Left lung (tissue), 10 donors: ENCODE data around the gene CXCL6. TPM values are rescaled to one million over a fixed set of nuclear protein-coding genes. Genes with fewer than 3 reads are reported as not detected.

Experiments used
- ATAC-seq: fragments of 200-7000 bp; cut with Tn5 transposase; one replicate; pipeline ENCODE4 v1.9.1; 2020; ENCODE audit warnings: moderate library complexity
- DNase-seq, 4 donors: peaks; one replicate each; pipeline ENCODE4 v3.0.0-alpha.2; 2013 to 2020
- H3K27ac ChIP-seq, 2 donors: fragments of 200-600 bp; sonication (generic) in 1 of 2; one replicate each; pipeline versions ENCODE4 v1.5.0 to v1.8.0; 2020 to 2021
- H3K27me3 ChIP-seq, 2 donors: fragments of 200-600 bp; sonication (generic) in 1 of 2; one replicate each; pipeline versions ENCODE4 v1.5.0 to v1.8.0; 2020 to 2021
- H3K36me3 ChIP-seq, 2 donors: fragments of 200-600 bp; sonication (generic) in 1 of 2; one replicate each; pipeline versions ENCODE4 v1.5.0 to v1.8.0; 2020 to 2021
- H3K4me1 ChIP-seq, 2 donors: fragments of 200-600 bp; one replicate each; pipeline ENCODE4 v1.8.0; 2021
- H3K4me3 ChIP-seq, 2 donors: fragments of 200-600 bp; sonication (generic) in 1 of 2; one replicate each; pipeline versions ENCODE4 v1.5.0 to v1.8.0; 2020 to 2021; ENCODE audit warnings: mild to moderate bottlenecking in 1 of 2
- H3K9me3 ChIP-seq, 2 donors: fragments of 200-600 bp; sonication (generic) in 1 of 2; one replicate each; pipeline versions ENCODE4 v1.5.0 to v1.8.0; 2020 to 2021
- intact Hi-C, 2 donors: fragments of 100-400 bp; cut with DNase I; formaldehyde crosslinking; loops; one replicate each; pipeline versions ENCODE4 v1.11.2 to v1.14.2; 2022
- polyA plus RNA-seq, 6 donors: library from polyadenylated mRNA; unstranded; fragments of 120-200 nt; gene quantifications; one replicate each; pipeline ENCODE4 v1.2.1, GENCODE V29; 2013; ENCODE audit not compliant: insufficient read length in 6 of 6
- total RNA-seq, 2 donors: library from RNA; stranded (reverse); fragmentation: NEBNext Ultra II Directional; extraction: Animal tissue kit (Norgen Biotek cat#: 25700); gene quantifications; one replicate each; pipeline ENCODE4 v1.2.1, GENCODE V29; 2021
- TF ChIP-seq, protein P1 (sequence below), 2 donors: fragments of 200-600 bp; sonication (generic) in 1 of 2; IDR thresholded peaks; one replicate each; pipeline versions ENCODE4 v1.5.0 to v1.8.0; 2021; ENCODE audit warnings: antibody characterized with exemption in 2 of 2
- donor health status: DM: no; HTN: yes; CAD: no.
- donor health status: DM: no; HTN: no; CAD: no.

Gene CXCL6
- total and polyA plus RNA-seq, 8 donors, result 0.15 to 4.8 (median 0.26) TPM; not detected in 5

DNA sequence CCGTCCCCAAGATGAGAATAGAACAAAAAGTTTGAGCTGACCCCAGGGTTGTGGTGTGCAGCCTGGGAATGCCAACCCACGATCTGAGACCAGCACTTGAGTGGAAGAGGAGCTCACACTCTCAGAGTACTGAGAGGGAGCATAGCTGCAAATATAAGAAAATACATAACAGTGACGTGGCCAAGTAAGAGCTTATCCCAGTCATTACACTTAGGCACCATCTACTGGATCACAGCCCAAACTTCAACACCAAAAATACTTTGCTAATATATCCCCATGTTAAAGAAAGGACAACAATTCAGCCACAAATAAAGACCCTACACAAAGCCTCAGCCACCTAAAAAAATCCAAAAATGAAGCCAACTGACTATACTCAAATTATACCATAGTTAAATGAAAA, 33.3 kb upstream of the CXCL6 start:
- ATAC-seq, result no peak
- Histone ChIP-seq H3K27ac (no peak overlapping the region), H3K4me1 (no peaks in the 10 kb centered on the region), H3K27me3 (no peaks in the 10 kb centered on the region), H3K9me3 (peaks cover 3 to 11% of the 10 kb centered on the region in 2 donors), H3K4me3 (no peak overlapping the region), H3K36me3 (no peaks in the 10 kb centered on the region)
- TF ChIP-seq, protein P1, sequence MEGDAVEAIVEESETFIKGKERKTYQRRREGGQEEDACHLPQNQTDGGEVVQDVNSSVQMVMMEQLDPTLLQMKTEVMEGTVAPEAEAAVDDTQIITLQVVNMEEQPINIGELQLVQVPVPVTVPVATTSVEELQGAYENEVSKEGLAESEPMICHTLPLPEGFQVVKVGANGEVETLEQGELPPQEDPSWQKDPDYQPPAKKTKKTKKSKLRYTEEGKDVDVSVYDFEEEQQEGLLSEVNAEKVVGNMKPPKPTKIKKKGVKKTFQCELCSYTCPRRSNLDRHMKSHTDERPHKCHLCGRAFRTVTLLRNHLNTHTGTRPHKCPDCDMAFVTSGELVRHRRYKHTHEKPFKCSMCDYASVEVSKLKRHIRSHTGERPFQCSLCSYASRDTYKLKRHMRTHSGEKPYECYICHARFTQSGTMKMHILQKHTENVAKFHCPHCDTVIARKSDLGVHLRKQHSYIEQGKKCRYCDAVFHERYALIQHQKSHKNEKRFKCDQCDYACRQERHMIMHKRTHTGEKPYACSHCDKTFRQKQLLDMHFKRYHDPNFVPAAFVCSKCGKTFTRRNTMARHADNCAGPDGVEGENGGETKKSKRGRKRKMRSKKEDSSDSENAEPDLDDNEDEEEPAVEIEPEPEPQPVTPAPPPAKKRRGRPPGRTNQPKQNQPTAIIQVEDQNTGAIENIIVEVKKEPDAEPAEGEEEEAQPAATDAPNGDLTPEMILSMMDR (IDR thresholded peaks at IDR 0.05), result no peak
- DNase-seq, result no peak
- intact Hi-C loops, result no loop called here

DNA sequence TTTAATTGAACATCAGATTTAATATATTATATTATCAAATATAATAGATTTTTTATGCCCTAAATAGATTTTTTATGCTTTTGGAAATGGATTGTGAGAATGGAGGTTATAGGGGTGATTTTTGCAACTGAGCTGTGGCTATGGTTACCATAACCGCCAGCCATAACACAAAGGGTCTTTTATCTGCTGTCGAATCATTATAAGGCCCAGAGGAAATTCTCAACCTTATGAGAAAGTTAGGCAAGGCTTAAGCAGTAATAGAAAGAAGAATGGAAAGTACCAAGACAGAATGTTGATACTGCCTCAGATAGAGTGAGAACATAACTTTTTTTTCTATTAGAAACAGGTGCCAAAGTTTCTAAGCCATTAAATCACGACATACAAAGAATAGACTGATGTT, 26.3 kb upstream of the CXCL6 start:
- TF ChIP-seq, protein P1 (IDR thresholded peaks at IDR 0.05), result no peak
- Histone ChIP-seq H3K27ac (no peak overlapping the region), H3K4me1 (peaks cover 0 to 7% of the 10 kb centered on the region in 2 donors), H3K27me3 (no peaks in the 10 kb centered on the region), H3K9me3 (peaks cover 0 to under 1% of the 10 kb centered on the region in 2 donors), H3K4me3 (no peak overlapping the region), H3K36me3 (no peaks in the 10 kb centered on the region)
- ATAC-seq (no peak), DNase-seq (no peak)
- intact Hi-C loops, result no loop called here

DNA sequence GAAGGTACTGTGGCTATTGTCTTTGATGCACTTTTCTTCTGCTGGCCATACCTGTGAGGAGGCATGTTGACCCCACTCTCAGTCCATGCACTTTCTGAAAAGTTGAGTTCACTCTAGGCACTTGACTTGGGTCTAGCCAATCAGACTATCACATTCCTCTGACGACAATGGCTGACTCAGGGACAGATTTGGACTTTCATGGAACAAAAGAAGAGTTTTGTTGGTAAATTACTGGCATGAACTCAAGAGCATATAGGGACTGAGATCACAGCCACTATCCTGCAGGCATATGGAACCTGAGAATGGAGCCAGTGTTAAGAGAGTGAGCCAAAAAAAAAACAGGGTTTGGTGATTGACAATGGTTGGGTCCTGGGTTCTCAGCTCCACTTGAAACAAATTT, 24.6 kb upstream of the CXCL6 start:
- Histone ChIP-seq H3K27me3 (no peaks in the 10 kb centered on the region), H3K4me1 (peaks cover 0 to 18% of the 10 kb centered on the region in 2 donors), H3K4me3 (no peak overlapping the region), H3K27ac (no peak overlapping the region), H3K9me3 (no peaks in the 10 kb centered on the region), H3K36me3 (no peaks in the 10 kb centered on the region)
- intact Hi-C loops, result no loop called here
- ATAC-seq (no peak), DNase-seq (no peak)
- TF ChIP-seq, protein P1 (IDR thresholded peaks at IDR 0.05), result no peak

DNA sequence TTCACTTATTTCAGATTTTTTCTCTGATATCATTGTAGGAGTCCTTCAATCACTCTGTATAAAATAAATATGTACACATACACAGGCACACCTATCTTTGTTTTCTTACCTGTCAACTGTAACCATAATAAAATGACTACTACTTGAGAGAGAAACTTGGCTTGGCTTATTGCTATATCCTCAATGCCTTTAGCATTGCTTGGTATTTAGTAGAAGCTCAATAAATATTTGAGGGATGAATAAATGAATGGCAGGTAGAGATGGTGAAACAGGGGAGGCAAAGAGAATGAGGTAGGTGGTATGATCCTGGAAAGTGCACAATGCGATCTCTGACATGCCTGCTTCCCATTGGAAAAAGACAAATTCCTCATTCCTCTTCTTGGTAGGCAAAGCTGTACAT, 21.8 kb upstream of the CXCL6 start:
- intact Hi-C loops, result no loop called here

DNA sequence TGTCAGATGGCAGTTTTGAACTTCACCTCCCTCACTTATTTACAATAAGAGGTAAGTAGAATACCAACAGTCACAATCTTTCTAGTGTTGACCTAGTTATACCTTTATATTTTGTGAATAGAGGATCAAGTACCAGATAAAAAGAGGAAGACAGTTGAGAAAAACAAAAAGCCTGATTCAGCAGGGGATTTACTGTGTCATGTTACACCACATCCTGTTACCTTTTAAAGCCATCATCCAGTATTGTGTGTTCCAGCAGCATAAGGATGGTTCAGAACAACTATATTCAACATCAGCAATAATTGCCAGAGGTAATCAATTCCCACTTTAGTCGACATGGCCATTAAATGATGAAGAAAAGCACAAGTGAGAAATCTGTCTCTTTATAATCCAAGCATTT, 21.3 kb upstream of the CXCL6 start:
- H3K27me3 ChIP-seq, result no peaks in the 10 kb centered on the region
- no peaks in the 10 kb centered on the region for H3K9me3 ChIP-seq
- TF ChIP-seq, protein P1 (IDR thresholded peaks at IDR 0.05), result no peak
- no peak overlapping the region for H3K4me3 ChIP-seq
- intact Hi-C loops, result no loop called here
- ATAC-seq, result peak; percentile 24
- H3K36me3 ChIP-seq, result no peaks in the 10 kb centered on the region
- DNase-seq, result no peak
- H3K27ac ChIP-seq, result peak overlapping the region in 1 of 2 donors; percentile 55
- peaks cover 0 to 23% of the 10 kb centered on the region in 2 donors for H3K4me1 ChIP-seq

More for the DNA sequence above, 21.8 kb upstream of the CXCL6 start:
- H3K9me3 ChIP-seq, result no peaks in the 10 kb centered on the region
- H3K36me3 ChIP-seq, result no peaks in the 10 kb centered on the region
- H3K27ac ChIP-seq, result peak overlapping the region in 1 of 2 donors; percentile 55
- ATAC-seq (no peak), DNase-seq (no peak)
- TF ChIP-seq, protein P1 (IDR thresholded peaks at IDR 0.05), result no peak
- no peaks in the 10 kb centered on the region for H3K27me3 ChIP-seq
- H3K4me1 ChIP-seq, result peaks cover 0 to 23% of the 10 kb centered on the region in 2 donors
- no peak overlapping the region for H3K4me3 ChIP-seq
